GM18499 (cell line): Measurements from ENCODE around the gene HSD3B7.
"Not testable (repeated sequence)": the region's sequence is repeated elsewhere in the genome, so short reads cannot be mapped to it uniquely, and the experiment has no call there.

ENCODE experiments used
- ATAC-seq: cut with Tn5 transposase; IDR thresholded peaks from one replicate; pipeline ENCODE4 v1.9.1; 2021; ENCODE audit warnings: moderate number of reproducible peaks; ENCODE audit not compliant: insufficient read depth, unreplicated experiment

HSD3B7 gene

DNA sequence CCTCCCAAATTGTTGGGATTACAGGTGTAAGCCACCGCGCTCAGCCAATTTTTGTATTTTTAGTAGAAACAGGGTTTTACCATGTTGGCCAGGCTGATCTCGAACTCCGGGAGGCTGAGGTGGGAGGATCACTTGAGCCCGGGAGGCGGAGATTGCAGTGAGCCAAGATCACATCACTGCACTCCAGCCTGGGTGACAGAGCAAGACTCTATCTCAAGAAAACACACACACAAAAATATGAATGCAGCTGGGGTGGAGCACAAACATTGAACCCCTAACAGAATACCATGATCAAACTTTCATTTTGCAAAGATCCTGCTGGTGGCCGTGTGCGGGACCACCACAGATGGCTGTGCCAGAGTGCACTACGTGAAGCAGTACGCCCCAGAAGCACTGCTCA, 32.7 kb downstream of the HSD3B7 start:
- not testable (repeated sequence) for ATAC-seq

DNA sequence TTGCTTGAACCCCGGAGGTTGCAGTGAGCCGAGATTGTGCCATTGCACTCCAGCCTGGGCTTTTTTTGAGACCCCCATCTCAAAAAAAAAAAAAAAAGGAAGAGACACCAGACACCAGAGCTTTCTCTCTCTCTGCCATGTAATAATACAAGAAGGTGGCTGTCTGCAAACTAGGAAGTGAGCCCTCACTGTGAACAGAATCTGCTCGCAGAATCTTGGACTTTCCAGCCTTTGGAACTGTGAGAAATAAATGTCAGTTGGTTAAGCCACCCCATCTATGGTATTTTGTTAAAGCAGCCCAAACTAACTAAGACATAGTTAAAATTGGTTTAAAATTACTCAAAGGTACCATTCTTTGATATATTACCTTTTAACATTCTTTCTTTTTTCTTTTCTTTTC, 35.5 kb downstream of the HSD3B7 start:
- no peak for ATAC-seq

DNA sequence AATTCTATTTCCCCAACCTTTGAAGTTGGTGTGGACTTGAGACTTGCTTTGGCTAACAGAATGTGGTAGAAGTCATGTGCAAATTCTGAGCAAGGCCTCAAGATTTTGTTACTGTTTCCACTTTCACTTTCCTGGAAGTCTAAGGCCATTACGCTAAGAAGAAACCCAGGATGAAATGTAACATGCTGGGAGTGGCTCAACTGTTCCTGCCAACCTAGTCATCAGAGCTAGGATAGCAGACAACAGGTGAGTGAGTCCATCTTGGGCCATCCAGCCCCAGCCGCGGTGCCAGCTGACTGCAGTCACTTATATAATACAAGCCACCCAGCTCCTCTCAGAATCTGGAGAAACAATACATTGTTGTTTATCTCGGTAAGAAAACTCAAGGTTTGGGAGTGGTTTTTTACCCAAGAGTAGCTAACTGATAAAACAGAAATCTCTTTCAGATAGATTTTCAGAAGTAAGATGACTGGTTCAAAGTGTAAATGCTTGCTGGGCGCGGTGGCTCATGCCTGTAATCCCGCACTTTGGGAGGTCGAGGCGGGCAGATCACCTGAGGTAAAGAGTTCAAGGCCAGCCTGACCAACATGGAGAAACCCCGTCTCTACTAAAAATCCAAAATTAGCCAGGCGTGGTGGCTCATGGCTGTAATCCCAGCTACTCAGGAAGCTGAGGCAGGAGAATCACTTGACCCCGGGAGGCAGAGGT, 37.7 kb downstream of the HSD3B7 start:
- ATAC-seq = no peak

DNA sequence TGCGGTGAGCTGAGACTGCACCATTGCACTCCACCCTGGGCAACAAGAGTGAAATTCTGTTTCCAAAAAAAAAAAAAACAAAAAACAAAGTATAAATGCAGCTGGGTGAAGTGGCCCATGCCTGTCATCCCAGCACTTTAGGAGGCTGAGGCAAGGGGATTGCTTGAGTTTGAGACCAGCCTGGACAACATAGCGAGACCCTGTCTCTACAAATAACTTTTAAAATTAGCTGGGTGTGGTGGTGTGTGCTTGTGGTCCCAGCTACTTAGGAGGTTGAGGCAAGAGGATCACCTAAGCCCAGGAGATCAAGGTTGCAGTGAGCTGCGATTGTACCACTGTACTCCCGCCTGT, 38.2 kb downstream of the HSD3B7 start:
- no peak for ATAC-seq

DNA sequence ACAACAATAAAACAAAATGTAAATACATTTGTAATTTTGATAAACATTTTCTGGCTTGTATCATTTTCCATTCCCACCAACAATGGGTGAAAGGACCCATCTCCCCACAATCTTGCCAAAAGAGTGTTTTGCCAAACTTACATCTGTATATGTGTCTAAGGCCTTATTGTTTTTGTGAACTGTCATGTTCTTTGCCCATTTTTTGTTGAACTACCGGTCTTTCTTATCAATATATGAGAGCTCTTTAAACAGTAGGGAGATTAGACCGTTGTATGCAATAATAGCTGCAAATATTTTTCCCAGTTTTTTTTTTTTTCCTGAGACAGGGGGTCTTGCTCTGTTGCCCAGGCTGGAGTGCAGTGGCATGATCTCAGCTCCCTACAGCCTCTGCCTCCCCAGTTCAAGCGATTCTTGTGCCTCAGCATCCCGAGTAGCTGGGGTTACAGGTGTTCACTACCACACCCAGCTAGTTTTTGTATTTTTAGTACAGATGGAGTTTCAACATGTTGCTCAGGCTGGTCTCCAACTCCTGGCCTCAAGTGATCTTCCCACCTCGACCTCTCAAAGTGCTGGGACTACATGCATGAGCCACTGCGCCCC, 38.7 kb downstream of the HSD3B7 start:
- ATAC-seq = no peak

DNA sequence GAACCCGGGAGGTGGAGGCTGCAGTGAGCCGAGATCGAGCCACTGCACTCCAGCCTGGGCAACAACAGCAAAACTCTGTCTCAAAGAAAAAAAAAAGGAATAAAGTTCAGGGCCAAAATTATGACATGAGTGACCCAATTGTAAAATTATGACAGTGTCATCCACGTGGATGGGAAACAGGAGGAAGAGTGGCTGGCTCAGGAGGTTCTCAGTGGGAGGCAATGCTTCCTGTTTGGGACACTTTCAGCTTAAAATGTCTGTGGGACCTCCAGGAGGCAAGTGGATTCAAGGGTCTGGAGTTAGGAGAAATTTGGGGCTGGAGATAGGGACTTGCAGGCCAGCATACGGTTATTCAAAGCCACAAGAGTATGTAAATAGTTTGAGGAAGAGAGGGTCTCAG, 40.3 kb downstream of the HSD3B7 start:
- no peak for ATAC-seq

DNA sequence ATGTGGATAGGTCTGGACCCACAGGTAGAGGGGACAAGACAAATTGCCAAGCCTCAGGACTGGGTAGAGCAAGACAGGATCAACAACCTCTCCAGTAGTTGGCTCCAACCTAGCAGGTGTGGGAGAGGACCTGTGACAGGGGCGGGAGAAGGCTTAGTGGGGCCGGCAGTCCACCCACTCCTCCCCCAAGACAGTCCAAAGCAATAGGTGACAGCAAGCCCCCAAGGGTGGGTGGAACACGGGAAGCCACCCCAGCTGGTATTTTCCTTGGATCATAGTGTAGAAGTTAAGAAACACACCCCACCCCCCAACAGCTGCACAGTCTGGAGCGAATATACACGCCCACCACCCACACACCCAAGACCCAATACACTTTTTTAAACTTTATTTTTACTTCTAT, 44.3 kb downstream of the HSD3B7 start:
- ATAC-seq = no peak

DNA sequence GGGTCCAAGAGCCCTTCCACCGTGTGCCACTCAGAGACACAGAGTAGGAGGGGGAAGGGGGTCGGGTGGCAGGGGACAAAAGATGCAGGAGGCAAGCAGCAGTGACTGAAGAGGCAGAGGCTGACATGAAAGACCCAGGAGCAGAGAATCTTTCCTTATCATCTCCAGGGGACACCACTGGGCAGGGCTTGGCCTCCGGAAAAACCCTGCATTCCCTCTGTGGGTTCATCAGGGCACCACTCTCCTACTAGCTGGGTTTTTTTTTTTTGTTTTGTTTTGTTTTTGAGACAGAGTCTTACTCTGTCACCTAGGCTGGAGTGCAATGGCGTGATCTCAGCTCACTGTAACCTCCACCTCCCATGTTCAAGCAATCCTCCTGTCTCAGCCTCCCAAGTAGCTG, 46.3 kb downstream of the HSD3B7 start:
- no peak for ATAC-seq

DNA sequence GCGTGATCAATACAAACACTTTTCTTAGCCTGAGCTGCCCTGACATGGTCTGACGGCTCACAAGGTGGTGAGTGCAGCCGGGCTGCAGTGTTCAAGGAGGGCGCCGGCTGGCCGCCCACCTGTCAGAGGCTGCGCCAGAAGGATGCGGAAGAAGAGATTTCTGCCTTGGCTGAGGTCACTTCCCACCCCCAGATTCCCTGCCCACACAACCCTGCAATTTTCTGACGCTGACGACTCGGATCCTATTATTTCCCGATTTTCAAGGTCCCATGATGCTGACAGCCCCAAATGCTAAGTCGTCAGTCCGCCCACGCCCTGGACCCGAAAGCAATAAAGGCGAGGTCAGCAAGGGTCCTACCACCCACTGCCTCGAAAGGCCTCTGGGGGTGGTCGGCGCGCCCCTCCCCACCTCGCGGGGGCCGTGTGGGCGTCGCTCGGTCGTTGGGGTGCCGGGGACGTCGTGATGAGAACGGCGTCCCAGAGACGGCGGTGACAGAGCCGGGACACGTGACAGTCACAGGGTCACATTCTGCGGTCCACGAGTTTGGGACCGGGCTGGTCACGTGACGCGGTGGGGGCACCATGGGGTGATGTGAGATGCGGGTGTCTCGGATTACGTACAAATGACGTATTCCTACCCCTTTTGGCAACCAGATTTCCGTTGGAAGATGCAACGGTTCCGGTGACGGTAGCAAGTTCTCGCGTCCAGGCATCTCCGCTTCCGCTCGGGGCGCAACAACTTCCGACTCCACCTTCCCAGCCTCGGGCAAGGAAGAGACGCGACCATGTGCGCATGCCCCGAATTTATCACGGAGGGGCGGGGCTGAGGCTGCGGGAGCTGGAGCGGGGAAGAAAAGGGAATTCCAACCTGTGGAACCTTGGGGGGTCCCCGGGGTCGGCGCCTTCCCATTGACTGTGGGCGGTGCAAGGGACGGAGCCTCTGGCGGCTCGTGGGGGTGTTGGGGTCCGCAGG, 48.0 kb downstream of the HSD3B7 start, which contains the start of gene STX4:
Gene STX4 (plus strand): TSS at position 823 of the 973 bp plus-strand sequence. CDS start 248 bp downstream, outside the sequence.
- ATAC-seq = peak; percentile 75

DNA sequence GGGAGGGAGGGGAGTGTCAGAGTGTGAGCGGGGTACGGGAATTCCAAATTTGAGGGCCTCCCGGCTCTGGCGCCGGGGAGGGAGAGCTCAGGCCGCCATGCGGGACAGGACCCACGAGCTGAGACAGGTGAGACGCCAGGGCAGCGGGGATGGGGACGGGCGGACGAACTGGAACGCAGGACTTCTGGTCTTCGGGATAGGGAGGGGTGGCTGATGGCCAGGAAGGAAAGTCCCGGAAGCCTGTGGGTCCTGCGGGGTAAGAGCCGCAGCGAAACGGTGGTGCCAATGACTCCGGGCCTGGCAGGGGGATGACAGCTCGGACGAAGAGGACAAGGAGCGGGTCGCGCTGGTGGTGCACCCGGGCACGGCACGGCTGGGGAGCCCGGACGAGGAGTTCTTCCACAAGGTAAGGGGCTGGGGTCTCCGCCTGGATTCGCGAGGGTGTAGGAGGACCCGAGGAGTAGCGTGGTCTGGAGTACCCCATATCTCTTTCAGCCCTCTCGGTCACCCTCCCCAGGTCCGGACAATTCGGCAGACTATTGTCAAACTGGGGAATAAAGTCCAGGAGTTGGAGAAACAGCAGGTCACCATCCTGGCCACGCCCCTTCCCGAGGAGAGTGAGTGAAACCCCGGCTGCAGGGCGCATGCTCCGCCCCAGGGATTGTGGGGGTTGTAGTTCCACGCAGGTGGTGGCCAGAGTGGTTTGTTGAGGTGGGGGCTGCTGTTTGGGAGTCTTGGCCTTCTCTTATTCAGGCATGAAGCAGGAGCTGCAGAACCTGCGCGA, 48.9 kb downstream of the HSD3B7 start:
- ATAC-seq = no peak

DNA sequence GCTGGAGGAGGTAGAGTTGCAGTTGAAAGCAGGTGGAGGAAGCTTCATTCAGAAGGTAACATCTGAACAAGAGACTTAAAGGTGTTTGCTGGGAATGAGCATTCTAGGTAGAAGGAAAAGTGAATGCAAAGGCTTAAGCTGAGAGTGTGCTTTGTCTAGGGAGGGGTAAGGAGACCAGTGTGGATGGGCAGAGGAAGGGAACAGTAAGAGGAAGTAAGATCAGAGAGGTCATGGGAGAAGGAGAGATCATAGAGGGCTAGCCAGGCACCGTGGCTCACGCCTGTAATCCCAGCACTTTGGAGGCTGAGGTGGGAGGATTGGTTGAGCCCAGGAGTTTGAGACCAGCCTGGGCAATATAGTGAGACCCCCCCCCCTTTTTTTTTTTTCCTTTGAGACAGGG, 51.7 kb downstream of the HSD3B7 start:
- ATAC-seq = no peak
